Measurements from ENCODE around the gene COX4I1.

DNA sequence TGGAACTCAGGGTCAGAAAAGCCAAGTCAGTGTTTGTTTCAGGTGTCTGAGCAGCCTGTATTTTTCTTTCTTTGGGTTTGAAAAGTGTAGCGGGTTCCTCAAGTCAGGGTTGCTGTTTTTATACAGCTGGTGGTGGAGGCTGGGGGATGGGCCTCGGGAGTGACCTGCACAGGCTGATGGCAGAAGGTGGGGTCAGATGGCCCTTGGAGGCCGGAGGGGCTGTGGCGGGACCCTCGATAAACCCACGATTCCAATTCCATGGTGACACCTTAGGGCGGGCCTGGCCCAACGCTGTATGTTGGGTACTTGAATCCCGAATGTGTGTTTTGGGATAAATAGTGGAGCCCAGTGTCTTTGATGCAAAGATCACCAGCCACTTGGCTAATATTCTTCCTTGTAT lies 28.7 kb downstream of the COX4I1 start:
- TF ChIP-seq CTCF (IDR thresholded peaks at IDR 0.05) (no peak), POLR2A (IDR thresholded peaks at IDR 0.05) (no peak)
